Measurements from ENCODE around the gene SLC35G2. TPM values are rescaled to one million over a fixed set of nuclear protein-coding genes. Genes with fewer than 3 reads are reported as not detected.

Gene SLC35G2
- total RNA-seq, 1 donor from 2014 or later: 2.1 TPM

DNA sequence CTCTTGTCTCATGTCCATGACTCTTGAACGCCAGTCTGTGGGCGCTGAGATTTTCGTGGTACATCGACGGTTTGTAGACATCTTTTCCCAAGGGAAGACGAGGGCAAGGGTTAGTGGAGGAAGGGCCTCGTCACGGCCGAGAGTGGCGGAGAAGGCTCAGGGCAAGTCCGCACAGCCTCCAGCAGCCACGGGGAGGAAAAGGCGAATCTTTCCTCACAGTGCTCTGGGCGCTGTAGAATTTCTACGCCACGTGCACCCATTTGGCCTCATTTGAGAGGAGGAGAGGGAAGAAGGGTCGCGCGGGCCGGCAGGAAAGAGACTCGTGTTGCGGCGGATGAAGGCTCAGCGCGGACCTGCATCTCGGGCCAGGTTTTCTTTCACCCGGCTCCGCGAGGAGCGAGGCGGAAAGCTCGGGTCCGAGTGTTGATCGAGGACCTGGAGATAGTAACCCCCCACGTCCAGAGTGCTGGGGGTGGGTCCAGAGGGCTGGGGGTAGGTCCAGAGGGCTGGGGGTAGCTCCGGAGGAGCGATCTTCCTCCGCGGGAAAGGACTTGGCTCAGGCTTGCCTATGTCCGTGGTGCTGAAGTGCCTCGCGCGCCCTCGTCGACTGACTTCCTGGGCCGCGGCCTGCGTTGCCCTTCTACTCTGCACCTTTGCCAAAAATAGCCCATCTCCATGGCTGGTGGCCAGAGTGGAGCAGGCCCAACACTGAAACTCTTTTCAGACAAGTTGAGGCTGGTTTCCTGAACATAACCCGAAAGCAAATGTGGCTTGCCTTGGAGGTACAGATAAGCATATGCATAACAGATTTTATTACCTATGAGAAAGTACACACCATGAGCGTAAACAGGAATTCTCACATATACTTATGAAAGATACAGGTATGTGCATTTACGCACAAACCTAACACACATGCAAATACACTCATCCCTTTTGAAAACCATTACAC is 1.1 kb downstream of the SLC35G2 start:
- H3K27me3 ChIP-seq (ENCODE audit: control insufficient read depth in 3 of 3, insufficient read depth in 3 of 3, low read length in 3 of 3): peaks cover 0 to 26% (median 17%) of the 10 kb centered on the region in 3 donors
- peaks cover 7 to 18% (median 14%) of the 10 kb centered on the region in 3 donors for H3K4me1 ChIP-seq (ENCODE audit: control insufficient read depth in 3 of 3, insufficient read depth in 3 of 3, low read length in 3 of 3)
- no peaks in the 10 kb centered on the region for H3K9me3 ChIP-seq (ENCODE audit: control insufficient read depth in 3 of 3, low read length in 3 of 3)
- peak overlapping the region; percentile 41 for H3K27ac ChIP-seq (ENCODE audit: low read depth, low read length)
- no peaks in the 10 kb centered on the region for H3K36me3 ChIP-seq (ENCODE audit: control insufficient read depth in 3 of 3, insufficient read depth in 3 of 3, low read length in 3 of 3)
- peak overlapping the region; percentile 73 to 89 (median 75) for H3K4me3 ChIP-seq (ENCODE audit: low read length in 3 of 3)
- peak overlapping the region; percentile 43 to 80 (median 71) for H3K9ac ChIP-seq (ENCODE audit: low read depth in 1 of 3, low read length in 3 of 3)

- Histone ChIP-seq H3K9me3 (ENCODE audit: control insufficient read depth in 3 of 3, low read length in 3 of 3) (no peaks in the 10 kb centered on the region), H3K9ac (ENCODE audit: low read depth in 1 of 3, low read length in 3 of 3) (no peak overlapping the region), H3K36me3 (ENCODE audit: control insufficient read depth in 3 of 3, insufficient read depth in 3 of 3, low read length in 3 of 3) (no peaks in the 10 kb centered on the region), H3K4me3 (ENCODE audit: low read length in 3 of 3) (no peak overlapping the region), H3K27me3 (ENCODE audit: control insufficient read depth in 3 of 3, insufficient read depth in 3 of 3, low read length in 3 of 3) (no peaks in the 10 kb centered on the region), H3K27ac (ENCODE audit: low read depth, low read length) (no peak overlapping the region), H3K4me1 (ENCODE audit: control insufficient read depth in 3 of 3, insufficient read depth in 3 of 3, low read length in 3 of 3) (peaks cover 0 to 3% (median under 1%) of the 10 kb centered on the region in 3 donors)
Observed at GRCh38 chr3:136831461-136831860, 12.5 kb downstream of the SLC35G2 start.

- Histone ChIP-seq H3K4me3 (ENCODE audit: low read length in 3 of 3) (no peak overlapping the region), H3K9ac (ENCODE audit: low read depth in 1 of 3, low read length in 3 of 3) (no peak overlapping the region), H3K27me3 (ENCODE audit: control insufficient read depth in 3 of 3, insufficient read depth in 3 of 3, low read length in 3 of 3) (no peaks in the 10 kb centered on the region), H3K36me3 (ENCODE audit: control insufficient read depth in 3 of 3, insufficient read depth in 3 of 3, low read length in 3 of 3) (no peaks in the 10 kb centered on the region), H3K4me1 (ENCODE audit: control insufficient read depth in 3 of 3, insufficient read depth in 3 of 3, low read length in 3 of 3) (peaks cover 5 to 9% (median 6%) of the 10 kb centered on the region in 3 donors), H3K27ac (ENCODE audit: low read depth, low read length) (no peak overlapping the region), H3K9me3 (ENCODE audit: control insufficient read depth in 3 of 3, low read length in 3 of 3) (no peaks in the 10 kb centered on the region)
Observed at GRCh38 chr3:136835089-136835812, 16.3 kb downstream of the SLC35G2 start.

GRCh38 chr3:136835813-136836510 is 17.0 kb downstream of the SLC35G2 start:
- Histone ChIP-seq H3K27ac (ENCODE audit: low read depth, low read length) (no peak overlapping the region), H3K9ac (ENCODE audit: low read depth in 1 of 3, low read length in 3 of 3) (no peak overlapping the region), H3K36me3 (ENCODE audit: control insufficient read depth in 3 of 3, insufficient read depth in 3 of 3, low read length in 3 of 3) (no peaks in the 10 kb centered on the region), H3K4me3 (ENCODE audit: low read length in 3 of 3) (no peak overlapping the region), H3K9me3 (ENCODE audit: control insufficient read depth in 3 of 3, low read length in 3 of 3) (no peaks in the 10 kb centered on the region), H3K4me1 (ENCODE audit: control insufficient read depth in 3 of 3, insufficient read depth in 3 of 3, low read length in 3 of 3) (peaks cover 5 to 9% (median 6%) of the 10 kb centered on the region in 3 donors), H3K27me3 (ENCODE audit: control insufficient read depth in 3 of 3, insufficient read depth in 3 of 3, low read length in 3 of 3) (no peaks in the 10 kb centered on the region)

DNA sequence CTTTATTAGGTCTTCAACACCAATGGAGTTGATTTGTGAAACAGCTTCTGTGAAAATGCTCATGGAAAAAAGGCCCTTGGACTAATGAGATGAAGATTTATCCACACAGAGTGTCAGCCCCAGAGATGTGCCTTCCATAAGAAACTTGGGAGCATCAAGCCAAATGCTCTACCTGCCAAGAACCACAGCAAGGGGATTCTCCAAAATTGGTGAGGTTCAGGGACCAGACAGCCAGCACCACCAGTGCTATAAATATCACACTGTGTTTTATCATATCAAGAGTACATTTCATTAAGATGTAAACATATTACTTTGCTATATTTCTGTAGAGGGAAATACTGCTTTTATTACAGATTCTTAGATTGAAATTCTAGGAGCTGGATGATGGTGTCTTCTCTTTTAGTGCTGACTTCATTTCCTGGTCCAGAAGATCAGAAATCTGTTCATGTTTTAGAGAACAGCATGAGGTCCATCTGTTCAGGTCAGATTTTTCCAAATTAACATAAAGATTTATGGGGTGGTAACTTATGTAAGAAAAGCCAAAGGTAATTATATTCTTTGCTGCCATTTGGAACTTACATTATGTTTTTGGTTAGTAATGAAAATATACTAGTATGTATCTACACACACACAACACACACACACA is 17.7 kb downstream of the SLC35G2 start:
- Histone ChIP-seq H3K36me3 (ENCODE audit: control insufficient read depth in 3 of 3, insufficient read depth in 3 of 3, low read length in 3 of 3) (no peaks in the 10 kb centered on the region), H3K4me1 (ENCODE audit: control insufficient read depth in 3 of 3, insufficient read depth in 3 of 3, low read length in 3 of 3) (peaks cover 5 to 9% (median 6%) of the 10 kb centered on the region in 3 donors), H3K4me3 (ENCODE audit: low read length in 3 of 3) (no peak overlapping the region), H3K27ac (ENCODE audit: low read depth, low read length) (no peak overlapping the region), H3K27me3 (ENCODE audit: control insufficient read depth in 3 of 3, insufficient read depth in 3 of 3, low read length in 3 of 3) (no peaks in the 10 kb centered on the region), H3K9ac (ENCODE audit: low read depth in 1 of 3, low read length in 3 of 3) (no peak overlapping the region), H3K9me3 (ENCODE audit: control insufficient read depth in 3 of 3, low read length in 3 of 3) (no peaks in the 10 kb centered on the region)

DNA sequence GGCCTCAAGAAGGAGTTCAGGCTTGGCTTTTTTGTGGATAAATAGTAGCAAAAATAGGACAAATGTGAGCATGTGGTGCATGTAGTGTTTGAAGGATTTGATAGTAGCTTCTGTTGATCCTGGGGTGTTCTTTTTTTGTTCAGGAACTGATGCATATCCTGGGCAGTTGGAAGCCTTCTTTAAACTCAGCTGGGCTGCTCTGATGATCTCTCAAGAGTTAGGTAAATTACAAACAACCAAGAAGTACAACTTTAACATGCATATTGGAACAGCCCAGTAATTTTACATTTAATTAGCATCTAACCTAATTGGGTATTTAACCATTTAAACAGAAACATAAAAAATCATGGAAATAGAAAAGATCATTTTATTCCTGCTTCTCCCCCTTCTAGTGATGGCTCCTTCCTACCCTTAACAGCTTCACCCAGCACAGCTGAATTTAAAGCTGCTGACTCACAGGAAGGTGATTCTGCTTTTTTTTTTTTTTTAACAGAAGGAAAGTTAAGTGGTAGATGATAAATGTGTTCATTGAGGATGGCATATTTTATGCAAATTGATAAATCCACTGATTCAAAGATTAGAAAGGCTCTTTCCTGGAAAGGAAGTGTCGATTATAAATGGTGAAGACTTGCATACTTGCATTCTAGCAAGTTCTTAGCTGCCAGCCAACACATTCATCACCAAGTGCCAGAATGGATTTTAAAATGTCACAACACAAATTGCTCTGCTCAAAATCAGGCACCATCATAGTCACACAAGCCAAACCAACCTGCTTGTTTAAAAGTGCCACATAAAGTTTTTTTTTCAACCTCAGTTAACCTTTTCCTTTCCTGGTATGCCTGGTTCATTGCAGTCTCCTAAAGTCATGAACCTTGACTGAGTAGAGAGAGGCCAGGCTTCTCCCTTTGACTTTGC is 20.0 kb downstream of the SLC35G2 start:
- H3K9ac ChIP-seq (ENCODE audit: low read depth in 1 of 3, low read length in 3 of 3): no peak overlapping the region
- no peaks in the 10 kb centered on the region for H3K9me3 ChIP-seq (ENCODE audit: control insufficient read depth in 3 of 3, low read length in 3 of 3)
- H3K4me3 ChIP-seq (ENCODE audit: low read length in 3 of 3): no peak overlapping the region
- peaks cover 0 to 3% (median 0%) of the 10 kb centered on the region in 3 donors for H3K36me3 ChIP-seq (ENCODE audit: control insufficient read depth in 3 of 3, insufficient read depth in 3 of 3, low read length in 3 of 3)
- H3K27me3 ChIP-seq (ENCODE audit: control insufficient read depth in 3 of 3, insufficient read depth in 3 of 3, low read length in 3 of 3): no peaks in the 10 kb centered on the region
- H3K4me1 ChIP-seq (ENCODE audit: control insufficient read depth in 3 of 3, insufficient read depth in 3 of 3, low read length in 3 of 3): peaks cover 5 to 9% (median 6%) of the 10 kb centered on the region in 3 donors
- no peak overlapping the region for H3K27ac ChIP-seq (ENCODE audit: low read depth, low read length)

- Histone ChIP-seq H3K4me3 (ENCODE audit: low read length in 3 of 3) (no peak overlapping the region), H3K9me3 (ENCODE audit: control insufficient read depth in 3 of 3, low read length in 3 of 3) (no peaks in the 10 kb centered on the region), H3K9ac (ENCODE audit: low read depth in 1 of 3, low read length in 3 of 3) (no peak overlapping the region), H3K27ac (ENCODE audit: low read depth, low read length) (no peak overlapping the region), H3K27me3 (ENCODE audit: control insufficient read depth in 3 of 3, insufficient read depth in 3 of 3, low read length in 3 of 3) (no peaks in the 10 kb centered on the region), H3K36me3 (ENCODE audit: control insufficient read depth in 3 of 3, insufficient read depth in 3 of 3, low read length in 3 of 3) (peaks cover 0 to 3% (median 0%) of the 10 kb centered on the region in 3 donors), H3K4me1 (ENCODE audit: control insufficient read depth in 3 of 3, insufficient read depth in 3 of 3, low read length in 3 of 3) (peaks cover 5 to 9% (median 6%) of the 10 kb centered on the region in 3 donors)
Observed at GRCh38 chr3:136839556-136839931, 20.6 kb downstream of the SLC35G2 start.

DNA sequence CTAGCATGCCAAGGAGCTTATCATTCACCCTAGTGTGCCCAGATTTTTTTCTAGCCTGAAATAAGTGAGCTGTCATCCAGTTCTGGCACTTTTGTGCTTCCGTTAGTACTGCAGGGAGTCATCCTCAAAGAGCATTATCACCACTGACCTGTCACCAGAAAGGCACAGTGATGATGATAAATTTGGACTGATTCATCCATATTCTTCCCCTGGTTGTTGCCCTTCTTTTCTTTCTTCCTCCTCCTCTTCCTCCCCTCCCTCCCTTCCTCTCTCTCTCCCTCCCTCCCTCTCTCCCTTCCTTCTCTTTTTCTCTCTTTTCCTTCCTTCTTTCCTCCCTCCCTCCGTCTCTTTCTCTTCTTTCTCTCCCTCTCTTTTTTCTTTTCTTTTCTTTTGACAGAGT is 21.3 kb downstream of the SLC35G2 start:
- Histone ChIP-seq H3K36me3 (ENCODE audit: control insufficient read depth in 3 of 3, insufficient read depth in 3 of 3, low read length in 3 of 3) (peaks cover 0 to 3% (median 0%) of the 10 kb centered on the region in 3 donors), H3K9me3 (ENCODE audit: control insufficient read depth in 3 of 3, low read length in 3 of 3) (no peaks in the 10 kb centered on the region), H3K27ac (ENCODE audit: low read depth, low read length) (no peak overlapping the region), H3K4me3 (ENCODE audit: low read length in 3 of 3) (no peak overlapping the region), H3K4me1 (ENCODE audit: control insufficient read depth in 3 of 3, insufficient read depth in 3 of 3, low read length in 3 of 3) (peaks cover 5 to 9% (median 6%) of the 10 kb centered on the region in 3 donors), H3K27me3 (ENCODE audit: control insufficient read depth in 3 of 3, insufficient read depth in 3 of 3, low read length in 3 of 3) (no peaks in the 10 kb centered on the region), H3K9ac (ENCODE audit: low read depth in 1 of 3, low read length in 3 of 3) (no peak overlapping the region)
